HFFc6 (cell line): ENCODE measurements around the gene LTBP2. TPM values are rescaled to one million over a fixed set of nuclear protein-coding genes. Genes with fewer than 3 reads are reported as not detected.
A peak's percentile ranks its signal among the peaks of the same experiment; 100 is the strongest.

Source experiments
- DNase-seq: peaks from one replicate; pipeline ENCODE4 v3.0.0-alpha.2; 2018
- H3K27ac Mint-ChIP-seq: 2 replicates; pipeline ENCODE4 v1.8.0; 2020; ENCODE audit warnings: mild to moderate bottlenecking, mixed read lengths
- H3K27me3 Mint-ChIP-seq: 2 replicates; pipeline ENCODE4 v1.8.0; 2021; ENCODE audit warnings: mild to moderate bottlenecking, moderate library complexity, mixed read lengths; ENCODE audit not compliant: insufficient read depth
- H3K36me3 Mint-ChIP-seq: 2 replicates; pipeline ENCODE4 v1.8.0; 2021; ENCODE audit warnings: low read depth, mixed read lengths
- H3K4me1 Mint-ChIP-seq: 2 replicates; pipeline ENCODE4 v1.8.0; 2020; ENCODE audit warnings: low read depth, mixed read lengths
- H3K4me3 Mint-ChIP-seq: 2 replicates; pipeline ENCODE4 v1.8.0; 2020; ENCODE audit warnings: mild to moderate bottlenecking, moderate library complexity, mixed read lengths
- H3K9me3 Mint-ChIP-seq: 2 replicates; pipeline ENCODE4 v1.8.0; 2020; ENCODE audit warnings: mild to moderate bottlenecking, mixed read lengths
- CTCF ChIP-seq: fragments of 200-600 bp; sonication (generic); IDR thresholded peaks from 2 replicates; pipeline ENCODE4 v1.5.0; 2021; ENCODE audit warnings: antibody characterized with exemption, mild to moderate bottlenecking
- total RNA-seq, 6 experiments: library from RNA; stranded (reverse); fragmentation: NEBNext Ultra II Directional; extraction: Animal tissue kit (Norgen Biotek cat#: 25700); gene quantifications; 2 replicates in 1 of 6; 3 replicates in 5 of 6; pipeline ENCODE4 v1.2.3, GENCODE V29; 2021

LTBP2 gene
- total RNA-seq, 6 experiments from 2014 or later, result 109 to 165 (median 120) TPM

GRCh38 chr14:74655599-74656395 is 43.8 kb upstream of the LTBP2 start:
- H3K9me3 Mint-ChIP-seq, result peaks cover 5% of the 10 kb centered on the region; the same call in 1 of the 2 replicates
- DNase-seq, result peak; percentile 83
- no peak for TF ChIP-seq CTCF
- peaks cover 90% of the 10 kb centered on the region for H3K4me1 Mint-ChIP-seq
- peak overlapping the region; percentile 57 for H3K4me3 Mint-ChIP-seq
- peak overlapping the region; percentile 88 for H3K27ac Mint-ChIP-seq
- peaks cover 57% of the 10 kb centered on the region for H3K36me3 Mint-ChIP-seq
- H3K27me3 Mint-ChIP-seq, result peaks cover 2% of the 10 kb centered on the region; the same call in 1 of the 2 replicates

DNA sequence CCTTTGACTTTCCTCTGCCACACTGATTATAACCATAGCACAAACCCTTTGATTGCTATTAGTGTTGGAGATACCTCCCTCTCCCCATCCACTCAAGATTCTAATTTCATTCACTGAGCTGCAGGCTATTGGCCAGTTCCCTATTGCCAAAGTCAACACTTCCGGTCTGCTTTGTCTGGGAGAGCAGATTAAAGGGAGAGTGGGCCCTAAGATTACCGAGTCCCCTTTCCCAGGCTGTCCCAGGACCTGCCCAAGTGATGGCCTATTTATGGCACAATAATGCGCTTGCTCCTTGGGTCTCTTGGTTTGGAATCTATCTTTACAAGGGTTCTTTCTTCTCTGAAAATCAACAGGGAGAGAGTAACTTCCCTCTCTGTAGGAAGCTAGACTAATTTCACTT is 42.9 kb upstream of the LTBP2 start:
- TF ChIP-seq CTCF, result no peak
- DNase-seq, result no peak
- Mint-ChIP-seq H3K27me3 (peaks cover 3% of the 10 kb centered on the region; the same call in 1 of the 2 replicates), H3K4me1 (peaks cover 90% of the 10 kb centered on the region), H3K27ac (peak overlapping the region; percentile 88), H3K36me3 (peaks cover 49% of the 10 kb centered on the region), H3K9me3 (peaks cover 5% of the 10 kb centered on the region; the same call in 1 of the 2 replicates), H3K4me3 (peak overlapping the region; percentile 57)

DNA sequence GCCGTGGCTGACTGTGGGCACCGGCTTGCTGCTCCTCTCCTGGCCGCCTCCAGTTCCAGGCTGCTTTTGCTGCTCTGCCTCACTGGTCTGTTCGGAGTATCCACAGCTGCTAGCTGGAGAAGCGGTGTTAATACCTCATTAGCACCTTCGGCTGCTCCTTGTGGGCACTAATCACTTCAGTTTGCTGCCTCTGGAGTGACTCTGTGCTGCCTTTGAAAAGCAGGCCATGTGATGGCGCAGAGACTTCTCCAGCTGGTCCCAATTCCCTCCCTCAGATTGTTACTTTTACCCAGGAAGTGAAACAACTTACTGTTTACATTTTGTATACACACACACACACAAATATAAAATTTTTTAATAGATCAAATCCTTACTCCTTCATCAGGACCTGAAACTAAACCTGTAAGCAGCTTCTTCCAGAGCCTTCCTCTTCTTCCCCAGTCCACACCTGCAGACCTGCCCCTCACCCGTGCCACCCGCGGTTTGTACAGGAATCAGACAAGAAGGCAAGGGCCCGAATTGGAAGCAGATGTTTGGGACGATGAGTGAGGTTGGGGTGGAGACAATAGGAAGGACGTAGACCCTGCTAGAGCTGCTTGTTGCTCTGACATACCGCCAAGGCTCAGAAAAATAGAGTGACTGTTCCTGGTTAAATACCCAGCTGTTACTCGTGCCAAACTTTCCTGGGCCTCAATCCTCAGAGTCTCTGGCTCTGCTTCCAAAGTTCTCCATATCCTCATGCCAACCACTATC is 41.5 kb upstream of the LTBP2 start:
- Mint-ChIP-seq H3K27ac (peak overlapping the region; percentile 88), H3K36me3 (peaks cover 40% of the 10 kb centered on the region), H3K4me3 (no peak overlapping the region; the same call in 1 of the 2 replicates), H3K27me3 (peaks cover 4% of the 10 kb centered on the region; the same call in 1 of the 2 replicates), H3K4me1 (peaks cover 90% of the 10 kb centered on the region), H3K9me3 (peaks cover 2% of the 10 kb centered on the region; the same call in 1 of the 2 replicates)
- TF ChIP-seq CTCF, result no peak
- no peak for DNase-seq

DNA sequence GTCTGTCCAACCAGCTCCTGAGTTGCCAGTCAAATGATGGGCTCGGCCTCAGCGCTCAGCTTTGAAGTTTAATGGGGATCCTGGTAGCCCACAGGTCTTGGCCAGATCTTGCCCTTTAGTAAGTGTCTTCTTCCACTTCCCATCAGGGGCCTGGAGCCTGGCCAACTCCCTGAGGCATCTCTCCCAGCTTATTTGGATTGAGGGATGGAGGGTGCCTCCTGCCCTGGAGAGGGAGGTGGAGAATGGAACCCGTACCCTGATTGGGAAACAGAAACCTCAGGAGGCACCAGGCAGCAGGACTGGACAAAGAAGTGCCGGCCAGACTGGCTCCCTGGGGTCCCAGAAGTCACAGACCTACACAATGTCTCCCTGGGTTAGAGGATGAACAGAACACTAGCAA is 40.5 kb upstream of the LTBP2 start:
- Mint-ChIP-seq H3K4me1 (peaks cover 95% of the 10 kb centered on the region), H3K9me3 (no peaks in the 10 kb centered on the region)

More for the DNA sequence above, 40.5 kb upstream of the LTBP2 start:
- no peak for DNase-seq
- TF ChIP-seq CTCF, result no peak
- H3K36me3 Mint-ChIP-seq, result peaks cover 35% of the 10 kb centered on the region
- no peak overlapping the region for H3K4me3 Mint-ChIP-seq
- H3K27ac Mint-ChIP-seq, result 0 out of 2 replicates have a peak overlapping the region, but pooled peaks have one; percentile 33
- peaks cover 4% of the 10 kb centered on the region; the same call in 1 of the 2 replicates for H3K27me3 Mint-ChIP-seq
